B cell (primary cell): ENCODE measurements around the gene GRPR.

Experiments
- EZH2 ChIP-seq: IDR thresholded peaks from 2 replicates; pipeline ENCODE4 v1.6.1; 2012; ENCODE audit warnings: borderline replicate concordance, low read depth, mild to moderate bottlenecking, moderate library complexity, low read length; ENCODE audit not compliant: insufficient read depth, poor library complexity, severe bottlenecking
- TF ChIP-seq, protein P1 (sequence below): fragments of 200-600 bp; IDR thresholded peaks from one replicate; pipeline ENCODE4 v1.8.0; 2022; ENCODE audit warnings: antibody characterized with exemption, mild to moderate bottlenecking

DNA sequence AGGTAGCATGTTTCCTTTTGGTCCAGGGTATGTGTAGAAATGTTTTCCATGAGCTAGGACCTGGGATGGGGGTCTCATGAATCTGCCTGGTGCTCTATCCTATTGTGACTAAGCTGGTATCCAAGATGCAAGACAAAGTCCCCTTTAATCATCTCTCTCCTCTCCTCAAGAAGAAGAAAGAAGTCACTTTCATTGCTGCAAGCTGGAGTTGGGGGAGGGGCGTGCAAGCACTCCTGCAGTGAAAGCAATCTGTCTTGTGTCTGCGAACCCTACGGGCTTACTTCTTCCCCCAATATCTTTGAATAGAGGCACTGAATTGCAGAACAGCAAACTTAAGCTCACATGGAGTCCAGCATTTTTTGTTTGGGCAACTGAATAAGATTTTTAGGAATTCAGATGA, 27.2 kb upstream of the GRPR start:
- TF ChIP-seq, protein P1, sequence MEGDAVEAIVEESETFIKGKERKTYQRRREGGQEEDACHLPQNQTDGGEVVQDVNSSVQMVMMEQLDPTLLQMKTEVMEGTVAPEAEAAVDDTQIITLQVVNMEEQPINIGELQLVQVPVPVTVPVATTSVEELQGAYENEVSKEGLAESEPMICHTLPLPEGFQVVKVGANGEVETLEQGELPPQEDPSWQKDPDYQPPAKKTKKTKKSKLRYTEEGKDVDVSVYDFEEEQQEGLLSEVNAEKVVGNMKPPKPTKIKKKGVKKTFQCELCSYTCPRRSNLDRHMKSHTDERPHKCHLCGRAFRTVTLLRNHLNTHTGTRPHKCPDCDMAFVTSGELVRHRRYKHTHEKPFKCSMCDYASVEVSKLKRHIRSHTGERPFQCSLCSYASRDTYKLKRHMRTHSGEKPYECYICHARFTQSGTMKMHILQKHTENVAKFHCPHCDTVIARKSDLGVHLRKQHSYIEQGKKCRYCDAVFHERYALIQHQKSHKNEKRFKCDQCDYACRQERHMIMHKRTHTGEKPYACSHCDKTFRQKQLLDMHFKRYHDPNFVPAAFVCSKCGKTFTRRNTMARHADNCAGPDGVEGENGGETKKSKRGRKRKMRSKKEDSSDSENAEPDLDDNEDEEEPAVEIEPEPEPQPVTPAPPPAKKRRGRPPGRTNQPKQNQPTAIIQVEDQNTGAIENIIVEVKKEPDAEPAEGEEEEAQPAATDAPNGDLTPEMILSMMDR, result no peak
- TF ChIP-seq EZH2, result no peak
